GM12878 (cell line): ENCODE results near the gene CIAO2A. TPM values are rescaled to one million over a fixed set of nuclear protein-coding genes. Genes with fewer than 3 reads are reported as not detected.

Experiments used
- ATAC-seq: fragments of 200-7000 bp; cut with Tn5 transposase; 3 replicates; pipeline ENCODE4 v1.9.1; 2020; ENCODE audit warnings: mild to moderate bottlenecking, moderate library complexity
- BruUV-seq: library from RNA; stranded (reverse); fragments of 400-500 nt; replicated peaks from 2 replicates; lab custom pipeline; 2021; lab: Mats Ljungman, UMichigan
- CTCF ChIA-PET: fragments of 300-600 bp; sonication (Branson Sonifier 250); formaldehyde crosslinking; extraction: SDS; loops from one replicate; lab custom pipeline; 2021; ENCODE audit warnings: inconsistent platforms; lab: Yijun Ruan, JAX
- POLR2A ChIA-PET: fragments of 350-600 bp; formaldehyde crosslinking; extraction: SDS; loops from one replicate; lab custom pipeline; 2021; ENCODE audit warnings: inconsistent platforms; lab: Charles Lee
- RAD21 ChIA-PET: fragments of 300-600 bp; sonication (Branson Sonifier 250); formaldehyde crosslinking; loops from one replicate; lab custom pipeline; 2023; ENCODE audit warnings: antibody characterized with exemption; ENCODE audit not compliant: unreplicated experiment; lab: Charles Lee
- SMC1A ChIA-PET: fragments of 300-600 bp; sonication (Branson Sonifier 250); formaldehyde crosslinking; loops from one replicate; lab custom pipeline; 2023; ENCODE audit not compliant: unreplicated experiment, uncharacterized antibody; lab: Charles Lee
- DNase-seq: peaks from one replicate; pipeline ENCODE4 v3.0.0-alpha.2; 2011; ENCODE audit warnings: low read depth, low spot score
- FAIRE-seq: peaks from 3 replicates; lab custom pipeline; 2011; peaks lifted over from hg19 to GRCh38; lab: Jason Lieb, UNC
- H2AFZ ChIP-seq: 2 replicates; pipeline ENCODE4 v1.6.0; 2011; ENCODE audit warnings: low read depth, low read length, control low read depth; ENCODE audit not compliant: control insufficient read depth
- H3K27ac ChIP-seq: 2 replicates; pipeline ENCODE4 v1.5.1; 2011; ENCODE audit warnings: control low read depth; ENCODE audit not compliant: control insufficient read depth, insufficient read depth
- H3K27me3 ChIP-seq, 2 experiments: replicated peaks in 1 of 2; 2 replicates each; pipeline versions ENCODE4 v1.6.0 to v1.6.1; 2011; ENCODE audit warnings: low read length in 1 of 2; ENCODE audit not compliant: control insufficient read depth in 2 of 2, insufficient read depth in 2 of 2
- H3K36me3 ChIP-seq, 2 experiments: 2 replicates each; pipeline ENCODE4 v1.5.1; 2011; ENCODE audit warnings: low read length in 1 of 2; ENCODE audit not compliant: control insufficient read depth in 2 of 2, insufficient read depth in 2 of 2
- H3K4me1 ChIP-seq: 2 replicates; pipeline ENCODE4 v1.6.1; 2011; ENCODE audit warnings: mild to moderate bottlenecking, low read length, moderate library complexity, mixed read lengths; ENCODE audit not compliant: control insufficient read depth, insufficient read depth
- H3K4me2 ChIP-seq: 2 replicates; pipeline ENCODE4 v1.6.0; 2011; ENCODE audit warnings: control low read depth; ENCODE audit not compliant: control insufficient read depth, insufficient read depth
- H3K4me3 ChIP-seq: fragments of 200-600 bp; sonication (generic); 2 replicates; pipeline ENCODE4 v1.5.1; 2016
- H3K79me2 ChIP-seq: 2 replicates; pipeline ENCODE4 v1.6.0; 2011; ENCODE audit warnings: low read length; ENCODE audit not compliant: control insufficient read depth, insufficient read depth
- H3K9ac ChIP-seq: 2 replicates; pipeline ENCODE4 v1.8.0; 2011; ENCODE audit warnings: low read length, control low read depth, mixed read lengths; ENCODE audit not compliant: control insufficient read depth, insufficient read depth
- H3K9me3 ChIP-seq: replicated peaks from 3 replicates; pipeline ENCODE4 v1.5.1; 2011; ENCODE audit warnings: mild to moderate bottlenecking, low read length; ENCODE audit not compliant: control insufficient read depth, insufficient read depth
- H4K20me1 ChIP-seq: 2 replicates; pipeline ENCODE4 v1.6.0; 2011; ENCODE audit not compliant: control insufficient read depth, insufficient read depth
- BCL11A ChIP-seq: IDR thresholded peaks from 2 replicates; pipeline ENCODE4 v1.6.1; 2011; ENCODE audit warnings: low read depth, low read length
- MAX ChIP-seq: IDR thresholded peaks from 2 replicates; pipeline ENCODE4 v1.6.1; 2012; ENCODE audit warnings: low read depth, low read length, improper control_type of control experiment
- MTA3 ChIP-seq: IDR thresholded peaks from 2 replicates; pipeline ENCODE4 v1.6.1; 2012; ENCODE audit warnings: low read length, inconsistent platforms, borderline replicate concordance
- NBN ChIP-seq: fragments of 450-650 bp; IDR thresholded peaks from 2 replicates; pipeline ENCODE4 v1.6.1; 2016
- PBX3 ChIP-seq: IDR thresholded peaks from 2 replicates; pipeline ENCODE4 v1.6.1; 2011; ENCODE audit warnings: mild to moderate bottlenecking, low read depth, low read length, moderate library complexity; ENCODE audit not compliant: insufficient replicate concordance
- RAD21 ChIP-seq: IDR thresholded peaks from 2 replicates; pipeline ENCODE4 v1.6.1; 2011; ENCODE audit warnings: mild to moderate bottlenecking, low read depth, low read length, moderate library complexity; ENCODE audit not compliant: insufficient read depth
- ZNF24 ChIP-seq: fragments of 450-650 bp; IDR thresholded peaks from 2 replicates; pipeline ENCODE4 v1.6.1; 2017; ENCODE audit warnings: antibody characterized with exemption, mild to moderate bottlenecking
- ZNF274 ChIP-seq: IDR thresholded peaks from one replicate; pipeline ENCODE4 v1.8.0; 2011; ENCODE audit not compliant: insufficient read length, insufficient read depth
- WGBS: methylation state at CpG from one replicate; pipeline ENCODE4 v1.1.6; 2016; ENCODE audit warnings: low lambda C conversion rate; ENCODE audit not compliant: insufficient replicate concordance, insufficient coverage; ENCODE audit errors: missing lambda C conversion rate; 5-methylcytosine and 5-hydroxymethylcytosine counted together
- in situ Hi-C: fragments of 300-500 bp; cut with MboI; formaldehyde crosslinking; loops from 9 replicates; pipeline ENCODE4 v1.14.3; 2018; ENCODE audit warnings: mixed read lengths
- intact Hi-C: fragments of 100-400 bp; cut with micrococcal nuclease; formaldehyde crosslinking; loops from one replicate; pipeline ENCODE4 v1.14.2; 2022; ENCODE audit not compliant: unreplicated experiment
- polyA plus RNA-seq, 11 experiments: library from polyadenylated mRNA; depleted of rRNA in 4 of 11; unstranded in 6 of 11; stranded (reverse) in 5 of 11; fragments of >200 nt; fragmentation: Nextera tagmentation in 4 of 11; fragmentation: Illumina TruSeq in 1 of 11; extraction: Ambion mirVana in 4 of 11; extraction: Trizol in 1 of 11; gene quantifications; 1 replicate in 1 of 11; 2 replicates in 10 of 11; pipeline versions ENCODE4 v1.2.1 to v1.2.3, GENCODE V29; 2011 to 2016; ENCODE audit warnings: inconsistent platforms in 2 of 11, missing spikeins in 2 of 11, low read depth in 1 of 11
- total RNA-seq, 4 experiments: library from RNA; depleted of rRNA in 3 of 4; stranded (reverse); fragments of >200 nt in 3 of 4; fragmentation: Illumina TruSeq in 1 of 4; extraction: Trizol in 1 of 4; gene quantifications; 2 replicates each; pipeline versions ENCODE4 v1.2.1 to v1.2.3, GENCODE V29; 2013 to 2021

Gene CIAO2A
- total and polyA plus RNA-seq, 10 of the 15 experiments (the other 5 are each of a cell fraction or from before 2014, with no cell fraction given): 94.5 to 400 (median 204) TPM

GRCh38 chr15:64038878-64039610 lies 54.6 kb downstream of the CIAO2A start (continued):
- TF ChIP-seq PBX3 (peak; percentile 48), NBN (no peak), MAX (no peak), RAD21 (no peak), BCL11A (no peak), ZNF24 (no peak), MTA3 (no peak)

GRCh38 chr15:64037966-64038365 lies 55.7 kb downstream of the CIAO2A start:
- TF ChIP-seq ZNF274: no peak
- ChIA-PET RAD21 (no interaction called here), SMC1A (interaction anchor here (0.6 to 4.9 kb wide), 3 partner anchors 28 to 177 kb away, joined by 3 to 29 read pairs (median 3); no protein-coding TSS in a partner anchor), CTCF (no interaction called here), POLR2A (interaction anchor here (0.6 kb wide), 1 partner anchor 193 kb away, joined by 4 read pairs; no protein-coding TSS in a partner anchor)
- Histone ChIP-seq H3K9me3 (no peaks in the 10 kb centered on the region), H3K27ac (no peak overlapping the region), H4K20me1 (no peaks in the 10 kb centered on the region), H2AFZ (no peak overlapping the region), H3K4me1 (no peaks in the 10 kb centered on the region), H3K36me3 (no peaks in the 10 kb centered on the region; a peak in 1 of 4 replicates), H3K4me2 (no peak overlapping the region), H3K27me3 (no peaks in the 10 kb centered on the region), H3K4me3 (no peak overlapping the region), H3K9ac (no peak overlapping the region), H3K79me2 (peaks cover 16% of the 10 kb centered on the region)
- no peak for ATAC-seq
- no peak for DNase-seq
- no peak for FAIRE-seq
- intact Hi-C loops: no loop called here
- in situ Hi-C loops: no loop called here
- no TSS peak for BruUV-seq
- WGBS: 0% methylated on average over 2 of the region's 2 CpGs
